CD14-positive monocyte (primary cell): ENCODE measurements around the gene CNTNAP2. TPM values are rescaled to one million over a fixed set of nuclear protein-coding genes. Genes with fewer than 3 reads are reported as not detected.

Experiments used
- DNase-seq, 3 donors: peaks; one replicate each; pipeline ENCODE4 v3.0.0-alpha.2; 2011 to 2022
- H2AFZ ChIP-seq: 2 replicates; pipeline ENCODE4 v1.6.0; 2012; ENCODE audit warnings: mild to moderate bottlenecking, low read depth, low read length, inconsistent platforms; ENCODE audit not compliant: insufficient read depth, poor library complexity, severe bottlenecking
- H3K27ac ChIP-seq, 2 donors: 1 replicate in 1 of 2; 2 replicates in 1 of 2; pipeline ENCODE4 v1.5.1; 2012 to 2013; ENCODE audit warnings: low read length in 2 of 2, control low read depth in 1 of 2, inconsistent platforms in 1 of 2, low read depth in 1 of 2, mild to moderate bottlenecking in 1 of 2
- H3K27me3 ChIP-seq, 2 donors: one replicate each; pipeline versions ENCODE4 v1.6.0 to v1.6.1; 2011 to 2013; ENCODE audit warnings: low read length in 2 of 2; ENCODE audit not compliant: control insufficient read depth in 2 of 2, insufficient read depth in 2 of 2
- H3K36me3 ChIP-seq, 2 donors: replicated peaks in 1 of 2; 1 replicate in 1 of 2; 2 replicates in 1 of 2; pipeline versions ENCODE4 v1.5.1 to v1.6.1; 2012 to 2013; ENCODE audit warnings: low read length in 2 of 2, control low read depth in 1 of 2, inconsistent platforms in 1 of 2, mild to moderate bottlenecking in 1 of 2; ENCODE audit not compliant: insufficient read depth in 2 of 2, control insufficient read depth in 1 of 2
- H3K4me1 ChIP-seq, 2 donors: 1 replicate in 1 of 2; 2 replicates in 1 of 2; pipeline versions ENCODE4 v1.5.1 to v1.6.1; 2012 to 2013; ENCODE audit warnings: low read length in 2 of 2, control low read depth in 1 of 2, inconsistent platforms in 1 of 2, mild to moderate bottlenecking in 1 of 2, moderate library complexity in 1 of 2; ENCODE audit not compliant: insufficient read depth in 2 of 2, control insufficient read depth in 1 of 2
- H3K4me2 ChIP-seq: replicated peaks from 2 replicates; pipeline ENCODE3; 2012; ENCODE audit warnings: low read length, moderate library complexity, mild to moderate bottlenecking; ENCODE audit not compliant: poor library complexity, severe bottlenecking; ENCODE audit errors: extremely low read depth
- H3K4me3 ChIP-seq, 3 experiments: fragments of 200-600 bp in 1 of 3; sonication (generic) in 1 of 3; replicated peaks in 1 of 3; 1 replicate in 2 of 3; 2 replicates in 1 of 3; pipeline ENCODE4 v1.5.1; 2011 to 2013; ENCODE audit warnings: low read length in 3 of 3, mild to moderate bottlenecking in 3 of 3, control low read depth in 2 of 3, low read depth in 2 of 3, inconsistent platforms in 1 of 3, moderate library complexity in 1 of 3
- H3K79me2 ChIP-seq: 2 replicates; pipeline ENCODE4 v1.6.0; 2012; ENCODE audit warnings: mild to moderate bottlenecking, control low read depth, inconsistent platforms, low read length, moderate library complexity; ENCODE audit not compliant: insufficient read depth
- H3K9ac ChIP-seq: 2 replicates; pipeline ENCODE4 v1.6.0; 2017; ENCODE audit warnings: low read length, mild to moderate bottlenecking; ENCODE audit not compliant: insufficient read depth, poor library complexity, severe bottlenecking
- H3K9me3 ChIP-seq, 2 donors: replicated peaks in 1 of 2; 1 replicate in 1 of 2; 2 replicates in 1 of 2; pipeline versions ENCODE4 v1.5.1 to v1.6.1; 2012 to 2013; ENCODE audit warnings: low read length in 2 of 2, control low read depth in 1 of 2; ENCODE audit not compliant: control insufficient read depth in 1 of 2, insufficient read depth in 1 of 2
- H4K20me1 ChIP-seq: 2 replicates; pipeline ENCODE4 v1.6.0; 2012; ENCODE audit warnings: mild to moderate bottlenecking, low read length, control low read depth, moderate library complexity; ENCODE audit not compliant: insufficient read depth
- H3K27ac Mint-ChIP-seq, 7 donors: one replicate each; pipeline ENCODE4 v1.8.0; 2020; ENCODE audit warnings: mild to moderate bottlenecking in 7 of 7, mixed read lengths in 7 of 7, moderate library complexity in 6 of 7, inconsistent platforms in 2 of 7
- H3K27me3 Mint-ChIP-seq, 3 donors: one replicate each; pipeline ENCODE4 v1.8.0; 2021 to 2022; ENCODE audit warnings: low read depth in 3 of 3, mild to moderate bottlenecking in 3 of 3, mixed read lengths in 3 of 3, moderate library complexity in 3 of 3, inconsistent platforms in 1 of 3
- H3K36me3 Mint-ChIP-seq, 2 donors: one replicate each; pipeline ENCODE4 v1.8.0; 2020; ENCODE audit warnings: mixed read lengths in 2 of 2, inconsistent platforms in 1 of 2, mild to moderate bottlenecking in 1 of 2
- H3K4me1 Mint-ChIP-seq: one replicate; pipeline ENCODE4 v1.8.0; 2020; ENCODE audit warnings: mild to moderate bottlenecking, mixed read lengths
- H3K4me3 Mint-ChIP-seq, 2 donors: one replicate each; pipeline ENCODE4 v1.8.0; 2020; ENCODE audit warnings: mild to moderate bottlenecking in 2 of 2, mixed read lengths in 2 of 2, moderate library complexity in 1 of 2
- H3K9me3 Mint-ChIP-seq, 7 donors: one replicate each; pipeline ENCODE4 v1.8.0; 2020 to 2022; ENCODE audit warnings: mixed read lengths in 7 of 7, mild to moderate bottlenecking in 6 of 7, moderate library complexity in 6 of 7, inconsistent platforms in 2 of 7
- CTCF ChIP-seq: fragments of 200-600 bp; IDR thresholded peaks from one replicate; pipeline ENCODE4 v1.8.0; 2022; ENCODE audit warnings: antibody characterized with exemption, mild to moderate bottlenecking
- WGBS: methylation state at CpG from one replicate; pipeline ENCODE4 v1.1.5; 2013; ENCODE audit warnings: missing lambda C conversion rate; ENCODE audit not compliant: insufficient coverage; 5-methylcytosine and 5-hydroxymethylcytosine counted together
- intact Hi-C, 2 donors: fragments of 100-400 bp; cut with micrococcal nuclease; formaldehyde crosslinking; loops; one replicate each; pipeline versions ENCODE4 v1.15.0 to v1.15.1; 2023
- polyA plus RNA-seq, 3 donors: library from polyadenylated mRNA; depleted of rRNA in 1 of 3; unstranded in 2 of 3; stranded (reverse) in 1 of 3; fragments of 300-500 nt in 2 of 3; fragments of >200 nt in 1 of 3; fragmentation: Illumina TruSeq in 2 of 3; gene quantifications; 1 replicate in 2 of 3; 2 replicates in 1 of 3; pipeline ENCODE4 v1.2.3, GENCODE V29; 2012 to 2021

CNTNAP2 gene
- polyA plus RNA-seq, 3 donors: 0.01 TPM; not detected in 2

- Histone ChIP-seq H3K79me2 (no peaks in the 10 kb centered on the region), H3K4me1 (peaks cover 4 to 7% of the 10 kb centered on the region in 2 donors), H3K9ac (no peak overlapping the region), H3K4me2 (no peak overlapping the region), H4K20me1 (no peaks in the 10 kb centered on the region), H3K9me3 (no peaks in the 10 kb centered on the region), H3K27me3 (no peaks in the 10 kb centered on the region), H2AFZ (no peak overlapping the region), H3K4me3 (no peak overlapping the region), H3K36me3 (no peaks in the 10 kb centered on the region), H3K27ac (no peak overlapping the region)
- Mint-ChIP-seq H3K27ac (no peak overlapping the region), H3K4me3 (no peak overlapping the region), H3K4me1 (peaks cover 11% of the 10 kb centered on the region), H3K36me3 (no peaks in the 10 kb centered on the region), H3K27me3 (peaks cover 5 to 8% (median 6%) of the 10 kb centered on the region in 3 donors), H3K9me3 (peaks cover 0 to 4% (median 0%) of the 10 kb centered on the region in 7 donors)
- intact Hi-C loops: no loop called here
- no peak for TF ChIP-seq CTCF
- no peak for DNase-seq
- 100% methylated on average over 1 of the region's 8 CpGs for WGBS
Observed at GRCh38 chr7:148266795-148267194, 2150.2 kb downstream of the CNTNAP2 start.

- Histone ChIP-seq H3K27ac (no peak overlapping the region), H3K79me2 (no peaks in the 10 kb centered on the region), H3K9me3 (no peaks in the 10 kb centered on the region), H3K4me2 (no peak overlapping the region), H3K4me3 (no peak overlapping the region), H3K27me3 (no peaks in the 10 kb centered on the region), H4K20me1 (no peaks in the 10 kb centered on the region), H3K9ac (no peak overlapping the region), H3K36me3 (no peaks in the 10 kb centered on the region), H3K4me1 (no peaks in the 10 kb centered on the region), H2AFZ (no peak overlapping the region)
- Mint-ChIP-seq H3K4me3 (no peak overlapping the region), H3K27me3 (peaks cover 0 to 3% (median 0%) of the 10 kb centered on the region in 3 donors), H3K36me3 (no peaks in the 10 kb centered on the region), H3K27ac (no peak overlapping the region), H3K9me3 (peaks cover 0 to 2% (median 0%) of the 10 kb centered on the region in 7 donors), H3K4me1 (no peaks in the 10 kb centered on the region)
- intact Hi-C loops: no loop called here
- no CpG with 5 or more reads among the region's 4 CpGs for WGBS
- TF ChIP-seq CTCF: no peak
- DNase-seq: no peak
Observed at GRCh38 chr7:148270576-148270975, 2154.0 kb downstream of the CNTNAP2 start.
